SU-DHL-6 (cell line): ENCODE measurements around the gene ARG2.

Source experiments
- EZH2phosphoT487 ChIP-seq: fragments of 200-600 bp; sonication (generic), shearing (Covaris generic); conservative IDR thresholded peaks from 2 replicates; pipeline ENCODE4 v1.6.1; 2018; ENCODE audit warnings: mild to moderate bottlenecking, antibody characterized with exemption, low read length, moderate library complexity, mixed read lengths
- TF ChIP-seq, protein P1 (sequence below): fragments of 200-600 bp; sonication (generic); IDR thresholded peaks from one replicate; pipeline ENCODE4 v1.5.1; 2017; ENCODE audit warnings: antibody characterized with exemption, mild to moderate bottlenecking, low read length, moderate library complexity; ENCODE audit not compliant: insufficient read depth, poor library complexity, severe bottlenecking

DNA sequence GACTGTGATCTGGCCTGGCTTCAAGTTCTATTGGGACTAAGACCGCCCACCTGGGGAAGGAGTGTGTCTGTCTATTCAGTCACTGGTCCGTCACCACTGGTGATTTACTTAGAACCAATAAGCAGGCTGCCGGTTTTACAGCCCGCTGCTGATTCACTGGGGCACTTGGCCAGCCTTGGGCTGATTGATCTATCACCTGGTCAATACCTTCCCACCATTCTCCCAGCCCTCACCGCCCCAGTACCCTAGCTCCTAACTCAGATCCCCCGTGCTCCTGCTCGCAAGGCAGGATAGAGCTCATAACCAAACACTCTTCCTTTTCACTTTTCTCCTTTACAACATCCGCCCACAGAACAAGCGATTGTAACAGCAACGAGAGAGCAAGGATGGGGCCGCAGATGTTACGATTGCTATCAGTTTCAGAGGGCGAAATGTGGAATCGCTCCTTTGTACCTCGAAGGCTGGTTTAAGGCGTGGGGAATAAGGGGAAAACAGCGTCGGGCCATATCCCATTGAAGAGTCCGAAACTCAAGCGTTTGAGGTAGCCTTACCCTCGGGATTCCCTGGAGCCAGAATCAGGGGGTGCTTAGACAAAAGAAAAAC, 75.2 kb downstream of the ARG2 start:
- TF ChIP-seq, protein P1, sequence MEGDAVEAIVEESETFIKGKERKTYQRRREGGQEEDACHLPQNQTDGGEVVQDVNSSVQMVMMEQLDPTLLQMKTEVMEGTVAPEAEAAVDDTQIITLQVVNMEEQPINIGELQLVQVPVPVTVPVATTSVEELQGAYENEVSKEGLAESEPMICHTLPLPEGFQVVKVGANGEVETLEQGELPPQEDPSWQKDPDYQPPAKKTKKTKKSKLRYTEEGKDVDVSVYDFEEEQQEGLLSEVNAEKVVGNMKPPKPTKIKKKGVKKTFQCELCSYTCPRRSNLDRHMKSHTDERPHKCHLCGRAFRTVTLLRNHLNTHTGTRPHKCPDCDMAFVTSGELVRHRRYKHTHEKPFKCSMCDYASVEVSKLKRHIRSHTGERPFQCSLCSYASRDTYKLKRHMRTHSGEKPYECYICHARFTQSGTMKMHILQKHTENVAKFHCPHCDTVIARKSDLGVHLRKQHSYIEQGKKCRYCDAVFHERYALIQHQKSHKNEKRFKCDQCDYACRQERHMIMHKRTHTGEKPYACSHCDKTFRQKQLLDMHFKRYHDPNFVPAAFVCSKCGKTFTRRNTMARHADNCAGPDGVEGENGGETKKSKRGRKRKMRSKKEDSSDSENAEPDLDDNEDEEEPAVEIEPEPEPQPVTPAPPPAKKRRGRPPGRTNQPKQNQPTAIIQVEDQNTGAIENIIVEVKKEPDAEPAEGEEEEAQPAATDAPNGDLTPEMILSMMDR = no peak
- TF ChIP-seq EZH2phosphoT487 = no peak
